Endothelial cell of umbilical vein (primary cell): Measurements from ENCODE around the gene IRF8. TPM values are rescaled to one million over a fixed set of nuclear protein-coding genes. Genes with fewer than 3 reads are reported as not detected.

ENCODE experiments used
- BruUV-seq: library from RNA; stranded (reverse); fragments of 400-500 nt; replicated peaks from 2 replicates; lab custom pipeline; 2021; lab: Mats Ljungman, UMichigan
- CTCF ChIA-PET: fragments of 300-600, 350-600 bp; sonication (Branson Sonifier 250); formaldehyde crosslinking; loops from one replicate; lab custom pipeline; 2021; ENCODE audit warnings: antibody characterized with exemption, inconsistent platforms; lab: Charles Lee
- POLR2A ChIA-PET: fragments of 300-600, 350-600 bp; sonication (Branson Sonifier 250); formaldehyde crosslinking; loops from one replicate; lab custom pipeline; 2021; ENCODE audit warnings: antibody characterized with exemption, inconsistent platforms; lab: Charles Lee
- DNase-seq: peaks from one replicate; pipeline ENCODE4 v3.0.0-alpha.2; 2011; ENCODE audit warnings: low read depth, low spot score
- FAIRE-seq: peaks from 2 replicates; lab custom pipeline; 2011; peaks lifted over from hg19 to GRCh38; lab: Jason Lieb, UNC
- H2AFZ ChIP-seq: 2 replicates; pipeline ENCODE4 v1.6.0; 2012; ENCODE audit warnings: low read depth, low read length, control low read depth, inconsistent platforms
- H3K27ac ChIP-seq: 2 replicates; pipeline ENCODE4 v1.5.1; 2011; ENCODE audit warnings: low read depth, mild to moderate bottlenecking, control low read depth, low read length, moderate library complexity; ENCODE audit not compliant: insufficient read depth
- H3K27me3 ChIP-seq, 2 experiments: 2 replicates each; pipeline versions ENCODE4 v1.6.0 to v1.6.1; 2011; ENCODE audit warnings: low read length in 2 of 2, mixed read lengths in 1 of 2; ENCODE audit not compliant: control insufficient read depth in 2 of 2, insufficient read depth in 2 of 2
- H3K36me3 ChIP-seq, 2 experiments: 2 replicates in 1 of 2; 3 replicates in 1 of 2; pipeline ENCODE4 v1.5.1; 2011; ENCODE audit warnings: low read length in 2 of 2, mild to moderate bottlenecking in 1 of 2, moderate library complexity in 1 of 2; ENCODE audit not compliant: control insufficient read depth in 2 of 2, insufficient read depth in 2 of 2; ENCODE audit errors: extremely low read depth in 1 of 2
- H3K4me1 ChIP-seq: 3 replicates; pipeline ENCODE4 v1.5.1; 2011; ENCODE audit warnings: mild to moderate bottlenecking, low read length; ENCODE audit not compliant: control insufficient read depth, insufficient read depth; ENCODE audit errors: extremely low read depth
- H3K4me2 ChIP-seq: 2 replicates; pipeline ENCODE4 v1.6.1; 2011; ENCODE audit warnings: low read length, control low read depth, mixed read lengths; ENCODE audit not compliant: insufficient read depth
- H3K4me3 ChIP-seq, 3 experiments: fragments of 200-600 bp in 1 of 3; sonication (generic), shearing (Covaris generic) in 1 of 3; replicated peaks in 1 of 3; 2 replicates each; pipeline ENCODE4 v1.5.1; 2011 to 2016; ENCODE audit warnings: control low read depth in 3 of 3, low read length in 3 of 3, mild to moderate bottlenecking in 2 of 3, inconsistent platforms in 1 of 3, low read depth in 1 of 3, moderate library complexity in 1 of 3; ENCODE audit not compliant: insufficient read depth in 1 of 3
- H3K79me2 ChIP-seq: 2 replicates; pipeline ENCODE4 v1.6.0; 2012; ENCODE audit warnings: low read length, inconsistent platforms; ENCODE audit not compliant: control insufficient read depth, insufficient read depth
- H3K9ac ChIP-seq: replicated peaks from 2 replicates; pipeline ENCODE3; 2011; ENCODE audit warnings: low read length, control low read depth; ENCODE audit not compliant: insufficient read depth; ENCODE audit errors: extremely low read depth
- H3K9me1 ChIP-seq: replicated peaks from 3 replicates; pipeline ENCODE4 v1.6.0; 2011; ENCODE audit warnings: mild to moderate bottlenecking, low read length; ENCODE audit not compliant: control insufficient read depth, insufficient read depth; ENCODE audit errors: extremely low read depth
- H3K9me3 ChIP-seq: replicated peaks from 2 replicates; pipeline ENCODE4 v1.5.1; 2012; ENCODE audit warnings: low read length, inconsistent platforms; ENCODE audit not compliant: control insufficient read depth, insufficient read depth
- H4K20me1 ChIP-seq: replicated peaks from 2 replicates; pipeline ENCODE3; 2011; ENCODE audit warnings: mild to moderate bottlenecking, low read length; ENCODE audit not compliant: control insufficient read depth, insufficient read depth; ENCODE audit errors: extremely low read depth
- EZH2 ChIP-seq: IDR thresholded peaks from 2 replicates; pipeline ENCODE4 v1.6.1; 2012; ENCODE audit warnings: borderline replicate concordance, low read depth, mild to moderate bottlenecking, moderate library complexity, low read length, inconsistent platforms; ENCODE audit not compliant: severe bottlenecking
- GATA2 ChIP-seq: IDR thresholded peaks from 2 replicates; pipeline ENCODE4 v1.7.0; 2011; ENCODE audit warnings: low read depth, mild to moderate bottlenecking, moderate library complexity, mixed read lengths, low read length; ENCODE audit not compliant: insufficient read length, insufficient read depth
- MYC ChIP-seq: IDR thresholded peaks from one replicate; pipeline ENCODE4 v1.6.1; 2011; ENCODE audit warnings: mild to moderate bottlenecking, low read depth, low read length
- POLR2AphosphoS5 ChIP-seq: IDR thresholded peaks from 2 replicates; pipeline ENCODE4 v1.6.1; 2012; ENCODE audit warnings: low read depth, mild to moderate bottlenecking, control low read depth, low read length, moderate library complexity; ENCODE audit not compliant: insufficient read depth
- dilution Hi-C: fragments of 300-500 bp; cut with MboI; formaldehyde crosslinking; loops from one replicate; pipeline ENCODE4 v1.15.0; 2019; ENCODE audit warnings: low sequenced_read_pairs; ENCODE audit not compliant: extremely low pct_ligation_motif_present
- intact Hi-C: fragments of 100-400 bp; cut with micrococcal nuclease; formaldehyde crosslinking; loops from one replicate; pipeline ENCODE4 v1.10.0; 2022
- polyA plus RNA-seq, 4 experiments: library from polyadenylated mRNA; depleted of rRNA in 3 of 4; stranded (reverse) in 3 of 4; unstranded in 1 of 4; fragments of >200 nt; gene quantifications; 2 replicates each; pipeline versions ENCODE4 v1.2.1 to v1.2.3, GENCODE V29; 2011 to 2012; ENCODE audit warnings: missing spikeins in 1 of 4
- total RNA-seq: library from RNA; stranded (reverse); gene quantifications from 2 replicates; pipeline ENCODE4 v1.2.3, GENCODE V29; 2021
- TF ChIP-seq, protein P1 (sequence below): IDR thresholded peaks from 2 replicates; pipeline ENCODE4 v1.6.1; 2011; ENCODE audit not compliant: insufficient read depth, insufficient read length

The IRF8 gene
- total and polyA plus RNA-seq, 2 donors (not counting 3 experiments of a cell fraction or from before 2014, with no cell fraction given) = not detected

DNA sequence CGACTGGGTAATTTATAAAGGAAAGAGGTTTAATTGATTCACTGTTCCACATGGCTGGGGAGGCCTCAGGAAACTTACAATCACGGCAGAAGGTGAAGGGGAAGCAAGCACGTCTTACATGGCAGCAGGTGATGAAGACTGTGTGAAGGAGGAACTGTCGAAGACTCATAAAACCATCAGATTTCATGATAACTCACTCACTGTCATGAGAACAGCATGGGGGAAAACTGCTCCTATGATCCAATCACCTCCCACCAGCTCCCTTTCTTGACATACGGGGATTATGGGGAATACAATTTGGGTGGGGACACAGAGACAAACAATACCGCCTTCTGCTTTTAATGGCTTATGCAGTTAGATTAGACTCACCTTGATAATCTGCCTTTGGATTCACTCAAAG is 19.4 kb upstream of the IRF8 start:
- Histone ChIP-seq H3K36me3 (no peaks in the 10 kb centered on the region), H3K4me1 (peaks cover 3% of the 10 kb centered on the region), H3K4me2 (no peak overlapping the region), H3K9ac (no peak overlapping the region), H3K9me3 (no peaks in the 10 kb centered on the region), H2AFZ (no peak overlapping the region), H3K79me2 (no peaks in the 10 kb centered on the region), H4K20me1 (no peaks in the 10 kb centered on the region), H3K9me1 (no peaks in the 10 kb centered on the region), H3K4me3 (no peak overlapping the region), H3K27ac (no peak overlapping the region), H3K27me3 (peaks cover 5 to 17% of the 10 kb centered on the region in 2 experiments)
- TF ChIP-seq POLR2AphosphoS5 = no peak
- no peak for TF ChIP-seq GATA2
- no peak for TF ChIP-seq MYC
- TF ChIP-seq, protein P1, sequence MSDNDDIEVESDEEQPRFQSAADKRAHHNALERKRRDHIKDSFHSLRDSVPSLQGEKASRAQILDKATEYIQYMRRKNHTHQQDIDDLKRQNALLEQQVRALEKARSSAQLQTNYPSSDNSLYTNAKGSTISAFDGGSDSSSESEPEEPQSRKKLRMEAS = no peak
- FAIRE-seq (no peak), DNase-seq (no peak)
- CTCF ChIA-PET = interaction anchor here (1.0 to 2.1 kb wide), 9 partner anchors 9 to 136 kb away, joined by 3 to 17 read pairs (median 5); no protein-coding TSS in a partner anchor
- dilution Hi-C loops = no loop called here
- intact Hi-C loops = loop anchor here (1.0 to 2.0 kb wide), 3 partner anchors 10 to 107 kb away; no protein-coding TSS in a partner anchor
- POLR2A ChIA-PET = no interaction called here
- no TSS peak for BruUV-seq

- no peaks in the 10 kb centered on the region for H3K9me1 ChIP-seq
- TF ChIP-seq EZH2 = no peak
- H3K79me2 ChIP-seq = no peaks in the 10 kb centered on the region
- H2AFZ ChIP-seq = no peak overlapping the region
- H3K27ac ChIP-seq = no peak overlapping the region
- no peaks in the 10 kb centered on the region for H3K9me3 ChIP-seq
- no peak overlapping the region for H3K4me3 ChIP-seq
- peaks cover 5 to 17% of the 10 kb centered on the region in 2 experiments for H3K27me3 ChIP-seq
- BruUV-seq = no TSS peak
- no peak overlapping the region for H3K9ac ChIP-seq
- H3K4me2 ChIP-seq = no peak overlapping the region
- H3K4me1 ChIP-seq = peaks cover 3% of the 10 kb centered on the region
- dilution Hi-C loops (no loop called here), intact Hi-C loops (loop anchor here (1.0 to 2.0 kb wide), 3 partner anchors 9 to 107 kb away; no protein-coding TSS in a partner anchor)
- ChIA-PET POLR2A (no interaction called here), CTCF (no interaction called here)
- H3K36me3 ChIP-seq = no peaks in the 10 kb centered on the region
- H4K20me1 ChIP-seq = no peaks in the 10 kb centered on the region
- no peak for FAIRE-seq
- no peak for DNase-seq
These were observed 18.8 kb upstream of the IRF8 start for GRCh38 chr16:85879975-85880831.
